H9 (cell line): ENCODE measurements around the gene LYVE1. TPM values are rescaled to one million over a fixed set of nuclear protein-coding genes. Genes with fewer than 3 reads are reported as not detected.

Source experiments
- DNase-seq: peaks from one replicate; pipeline ENCODE4 v3.0.0-alpha.2; 2017
- H2AFZ ChIP-seq: one replicate; pipeline ENCODE4 v1.6.1; 2013; ENCODE audit warnings: mild to moderate bottlenecking, low read length, control low read depth, moderate library complexity
- H2AK5ac ChIP-seq: 2 replicates; pipeline ENCODE4 v1.6.1; 2013; ENCODE audit warnings: low read length, control low read depth, mixed read lengths; ENCODE audit not compliant: insufficient read length
- H2BK120ac ChIP-seq: one replicate; pipeline ENCODE4 v1.6.1; 2013; ENCODE audit warnings: low read depth, mild to moderate bottlenecking, low read length, control low read depth, inconsistent platforms; ENCODE audit not compliant: poor library complexity, severe bottlenecking
- H2BK12ac ChIP-seq: 2 replicates; pipeline ENCODE4 v1.6.1; 2013; ENCODE audit warnings: low read length, control low read depth, mixed read lengths, low read depth; ENCODE audit not compliant: insufficient read length
- H2BK15ac ChIP-seq: 2 replicates; pipeline ENCODE4 v1.6.1; 2013; ENCODE audit warnings: low read depth, low read length, control low read depth
- H2BK20ac ChIP-seq: one replicate; pipeline ENCODE4 v1.6.1; 2013; ENCODE audit warnings: low read depth, mild to moderate bottlenecking, low read length, control low read depth, inconsistent platforms; ENCODE audit not compliant: poor library complexity, severe bottlenecking
- H2BK5ac ChIP-seq: 2 replicates; pipeline ENCODE4 v1.6.1; 2013; ENCODE audit warnings: low read length, control low read depth, mixed read lengths; ENCODE audit not compliant: insufficient read length
- H3K14ac ChIP-seq: 2 replicates; pipeline ENCODE4 v1.6.1; 2013; ENCODE audit warnings: low read length, control low read depth; ENCODE audit not compliant: insufficient read depth
- H3K18ac ChIP-seq: 2 replicates; pipeline ENCODE4 v1.6.1; 2013; ENCODE audit warnings: low read depth, mild to moderate bottlenecking, mixed read lengths, low read length, control low read depth; ENCODE audit not compliant: insufficient read length
- H3K23ac ChIP-seq: 2 replicates; pipeline ENCODE4 v1.6.1; 2013; ENCODE audit warnings: low read length, control low read depth, mixed read lengths, low read depth; ENCODE audit not compliant: insufficient read length
- H3K23me2 ChIP-seq: 2 replicates; pipeline ENCODE4 v1.6.1; 2013; ENCODE audit warnings: low read depth, mild to moderate bottlenecking, mixed read lengths, low read length, control low read depth; ENCODE audit not compliant: insufficient read length, poor library complexity, severe bottlenecking
- H3K27ac ChIP-seq: 2 replicates; pipeline ENCODE4 v1.5.1; 2013; ENCODE audit warnings: low read length, control low read depth, mixed read lengths, low read depth; ENCODE audit not compliant: insufficient read length
- H3K27me3 ChIP-seq: 2 replicates; pipeline ENCODE4 v1.6.1; 2013; ENCODE audit warnings: low read length, control low read depth, inconsistent platforms; ENCODE audit not compliant: insufficient read depth
- H3K4ac ChIP-seq: 2 replicates; pipeline ENCODE4 v1.6.1; 2013; ENCODE audit warnings: low read depth, mild to moderate bottlenecking, control low read depth, inconsistent platforms, low read length, moderate library complexity
- H3K4me1 ChIP-seq: 2 replicates; pipeline ENCODE4 v1.6.1; 2013; ENCODE audit warnings: low read length, control low read depth, inconsistent platforms; ENCODE audit not compliant: insufficient read depth
- H3K4me2 ChIP-seq: 2 replicates; pipeline ENCODE4 v1.6.1; 2013; ENCODE audit warnings: low read length, control low read depth, mixed read lengths; ENCODE audit not compliant: insufficient read length, insufficient read depth
- H3K56ac ChIP-seq: 2 replicates; pipeline ENCODE4 v1.6.1; 2013; ENCODE audit warnings: low read depth, mild to moderate bottlenecking, mixed read lengths, low read length, control low read depth; ENCODE audit not compliant: insufficient read length
- H3K79me1 ChIP-seq: 2 replicates; pipeline ENCODE4 v1.6.1; 2013; ENCODE audit warnings: low read depth, mild to moderate bottlenecking, moderate library complexity, low read length, control low read depth, inconsistent platforms; ENCODE audit not compliant: insufficient read depth, poor library complexity, severe bottlenecking
- H3K79me2 ChIP-seq: 2 replicates; pipeline ENCODE4 v1.6.1; 2013; ENCODE audit warnings: low read length, control low read depth, inconsistent platforms; ENCODE audit not compliant: insufficient read depth
- H3K9ac ChIP-seq: 2 replicates; pipeline ENCODE4 v1.6.1; 2013; ENCODE audit warnings: low read length, control low read depth, mixed read lengths; ENCODE audit not compliant: insufficient read length; ENCODE audit errors: extremely low read depth
- H3K9me3 ChIP-seq: one replicate; pipeline ENCODE4 v1.6.1; 2013; ENCODE audit warnings: low read depth, low read length, inconsistent platforms; ENCODE audit not compliant: control insufficient read depth
- H3T11ph ChIP-seq: one replicate; pipeline ENCODE4 v1.6.1; 2013; ENCODE audit warnings: mild to moderate bottlenecking, low read length, control low read depth, inconsistent platforms
- H4K20me1 ChIP-seq: one replicate; pipeline ENCODE4 v1.6.1; 2013; ENCODE audit not compliant: control insufficient read depth, insufficient read length, insufficient read depth
- H4K5ac ChIP-seq: 2 replicates; pipeline ENCODE4 v1.6.1; 2013; ENCODE audit warnings: low read depth, mild to moderate bottlenecking, mixed read lengths, low read length, control low read depth; ENCODE audit not compliant: insufficient read length
- H4K8ac ChIP-seq: replicated peaks from 2 replicates; pipeline ENCODE4 v1.6.1; 2013; ENCODE audit warnings: low read length, control low read depth, mixed read lengths, low read depth; ENCODE audit not compliant: insufficient read length
- H4K91ac ChIP-seq: 2 replicates; pipeline ENCODE4 v1.6.1; 2013; ENCODE audit warnings: low read depth, mild to moderate bottlenecking, moderate library complexity, mixed read lengths, low read length, control low read depth; ENCODE audit not compliant: insufficient read length
- H3K27ac Mint-ChIP-seq, 3 experiments: 2 replicates in 2 of 3; 3 replicates in 1 of 3; pipeline ENCODE4 v1.8.0; 2020 to 2021; ENCODE audit warnings: mixed read lengths in 3 of 3, mild to moderate bottlenecking in 1 of 3, moderate library complexity in 1 of 3
- H3K27me3 Mint-ChIP-seq: 2 replicates; pipeline ENCODE4 v1.8.0; 2021; ENCODE audit warnings: low read depth, mild to moderate bottlenecking, moderate library complexity, mixed read lengths
- H3K36me3 Mint-ChIP-seq, 3 experiments: 2 replicates in 2 of 3; 3 replicates in 1 of 3; pipeline ENCODE4 v1.8.0; 2020 to 2021; ENCODE audit warnings: low read depth in 3 of 3, mixed read lengths in 3 of 3; ENCODE audit not compliant: insufficient read depth in 1 of 3
- H3K4me1 Mint-ChIP-seq, 2 experiments: 2 replicates each; pipeline ENCODE4 v1.8.0; 2020; ENCODE audit warnings: mixed read lengths in 2 of 2
- H3K4me3 Mint-ChIP-seq, 2 experiments: 2 replicates in 1 of 2; 3 replicates in 1 of 2; pipeline ENCODE4 v1.8.0; 2020 to 2021; ENCODE audit warnings: mild to moderate bottlenecking in 2 of 2, mixed read lengths in 2 of 2, moderate library complexity in 1 of 2
- H3K9me3 Mint-ChIP-seq, 2 experiments: 2 replicates in 1 of 2; 3 replicates in 1 of 2; pipeline ENCODE4 v1.8.0; 2020; ENCODE audit warnings: mild to moderate bottlenecking in 2 of 2, mixed read lengths in 2 of 2, moderate library complexity in 1 of 2
- CTCF ChIP-seq: fragments of 200-600 bp; sonication (generic); conservative IDR thresholded peaks from 3 replicates; pipeline ENCODE4 v1.8.0; 2021; ENCODE audit warnings: antibody characterized with exemption, mild to moderate bottlenecking
- WGBS: extraction: QIAGEN DNeasy Blood & Tissue Kit; methylation state at CpG from one replicate; pipeline ENCODE4 v1.1.7; 2013; ENCODE audit warnings: missing lambda C conversion rate, low lambda C conversion rate, mixed read lengths; ENCODE audit not compliant: insufficient read length; ENCODE audit errors: extremely low coverage; 5-methylcytosine and 5-hydroxymethylcytosine counted together
- total RNA-seq: library from RNA; stranded (reverse); gene quantifications from 2 replicates; pipeline ENCODE4 v1.2.1, GENCODE V29; 2021

LYVE1 gene
- total RNA-seq, 1 experiment from 2014 or later: not detected

GRCh38 chr11:10566257-10566957 is 2.1 kb downstream of the LYVE1 start:
- Histone ChIP-seq H3K79me1 (no peaks in the 10 kb centered on the region), H4K8ac (no peak overlapping the region), H4K5ac (no peak overlapping the region), H3K14ac (no peak overlapping the region), H2BK15ac (no peak overlapping the region), H3K27ac (no peak overlapping the region), H3K4me2 (no peak overlapping the region), H3K4me1 (peaks cover 10% of the 10 kb centered on the region; the same call in 1 of the 2 replicates), H3K79me2 (no peaks in the 10 kb centered on the region), H2AFZ (no peak overlapping the region), H2BK12ac (no peak overlapping the region), H2AK5ac (no peak overlapping the region), H3K27me3 (no peaks in the 10 kb centered on the region), H2BK5ac (no peak overlapping the region), H3K56ac (no peak overlapping the region), H3K18ac (no peak overlapping the region), H3K23me2 (no peaks in the 10 kb centered on the region), H2BK120ac (no peak overlapping the region), H3K4ac (no peak overlapping the region), H3K23ac (no peak overlapping the region), H4K91ac (no peak overlapping the region), H3T11ph (no peak overlapping the region), H2BK20ac (no peak overlapping the region), H3K9me3 (no peaks in the 10 kb centered on the region), H3K9ac (no peak overlapping the region), H4K20me1 (no peaks in the 10 kb centered on the region)
- no peaks in the 10 kb centered on the region for H3K9me3 Mint-ChIP-seq
- H3K36me3 Mint-ChIP-seq: no peaks in the 10 kb centered on the region
- TF ChIP-seq CTCF: no peak
- no CpG with 5 or more reads among the region's 6 CpGs for WGBS
- DNase-seq: no peak
- no peak overlapping the region for H3K4me3 Mint-ChIP-seq
- no peak overlapping the region for H3K27ac Mint-ChIP-seq
- peaks cover 17 to 18% of the 10 kb centered on the region in 2 experiments for H3K4me1 Mint-ChIP-seq
- H3K27me3 Mint-ChIP-seq: no peaks in the 10 kb centered on the region
